8988T (cell line): ENCODE data around the gene EIF4E2.

ENCODE experiments used
- DNase-seq: peaks from one replicate; pipeline ENCODE4 v3.0.0; 2011

The EIF4E2 gene

GRCh38 chr2:232539298-232540231 lies 10.9 kb upstream of the EIF4E2 start, which contains the start of gene CHRNG:
Gene CHRNG, plus strand, starts transcription at chr2:232539692. Its CDS starts 56 bp downstream, at chr2:232539748.
- no peak for DNase-seq

- DNase-seq: no peak
These were observed 9.9 kb upstream of the EIF4E2 start for GRCh38 chr2:232540441-232541041.

GRCh38 chr2:232541195-232541960 lies 9.1 kb upstream of the EIF4E2 start:
- DNase-seq: peak; percentile 20

GRCh38 chr2:232541961-232542714 lies 8.4 kb upstream of the EIF4E2 start:
- no peak for DNase-seq

GRCh38 chr2:232542715-232543467 lies 7.6 kb upstream of the EIF4E2 start:
- no peak for DNase-seq

- DNase-seq: no peak
These were observed 7.0 kb upstream of the EIF4E2 start for GRCh38 chr2:232543491-232543890.

GRCh38 chr2:232543928-232544631 lies 6.4 kb upstream of the EIF4E2 start:
- DNase-seq: no peak

GRCh38 chr2:232544674-232545073 lies 5.8 kb upstream of the EIF4E2 start:
- no peak for DNase-seq

- DNase-seq: no peak
These were observed 4.7 kb upstream of the EIF4E2 start for GRCh38 chr2:232545511-232546375.

GRCh38 chr2:232547991-232548390 lies 2.5 kb upstream of the EIF4E2 start:
- DNase-seq: no peak

GRCh38 chr2:232549655-232550353 lies 685 bp upstream of the EIF4E2 start:
- DNase-seq: no peak

- DNase-seq: no peak
These were observed 755 bp downstream of the EIF4E2 start for GRCh38 chr2:232551250-232551638.

- DNase-seq: no peak
These were observed 1.3 kb downstream of the EIF4E2 start for GRCh38 chr2:232551776-232552175.

- no peak for DNase-seq
These were observed 5.9 kb downstream of the EIF4E2 start for GRCh38 chr2:232556426-232556825.

GRCh38 chr2:232562515-232563151 lies 12.1 kb downstream of the EIF4E2 start:
- DNase-seq: no peak

- DNase-seq: no peak
These were observed 13.1 kb downstream of the EIF4E2 start for GRCh38 chr2:232563580-232563979.

GRCh38 chr2:232567721-232568120 lies 17.2 kb downstream of the EIF4E2 start:
- no peak for DNase-seq

GRCh38 chr2:232568161-232568560 lies 17.7 kb downstream of the EIF4E2 start:
- no peak for DNase-seq

- DNase-seq: no peak
These were observed 19.1 kb downstream of the EIF4E2 start for GRCh38 chr2:232569541-232569940.
